Measurements from ENCODE around the gene FAM153A.
"Not testable (repeated sequence)": the region's sequence is repeated elsewhere in the genome, so short reads cannot be mapped to it uniquely, and the experiment has no call there.

DNA sequence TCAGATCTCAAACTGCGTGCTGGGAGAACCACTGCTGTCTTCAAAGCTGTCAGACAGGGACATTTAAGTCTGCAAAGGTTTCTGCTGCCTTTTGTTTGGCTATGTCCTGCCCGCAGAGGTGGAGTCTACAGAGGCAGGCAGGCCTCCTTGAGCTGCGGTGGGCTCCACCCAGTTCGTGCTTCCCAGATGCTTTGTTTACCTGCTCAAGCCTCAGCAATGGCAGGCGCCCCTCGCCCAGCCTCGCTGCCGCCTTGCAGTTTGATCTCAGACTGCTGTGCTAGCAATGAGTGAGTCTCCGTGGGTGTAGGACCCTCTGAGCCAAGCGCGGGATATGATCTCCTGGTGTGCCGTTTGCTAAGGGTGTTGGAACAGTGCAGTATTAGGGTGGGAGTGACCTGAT is 8.9 kb upstream of the FAM153A start:
- not testable (repeated sequence) for TF ChIP-seq FOS (IDR thresholded peaks at IDR 0.05; ENCODE audit: low read depth, low read length); RAD21 (IDR thresholded peaks at IDR 0.05; ENCODE audit: low read length)

Measured in IMR-90 (cell line).